NCI-H2196 (cell line): ENCODE measurements around the gene HOXA5.

Experiments
- DNase-seq: peaks from one replicate; lab custom pipeline; 2025; ENCODE audit not compliant: unreplicated experiment; lab: John Stamatoyannopoulos, UW

The HOXA5 gene

DNA sequence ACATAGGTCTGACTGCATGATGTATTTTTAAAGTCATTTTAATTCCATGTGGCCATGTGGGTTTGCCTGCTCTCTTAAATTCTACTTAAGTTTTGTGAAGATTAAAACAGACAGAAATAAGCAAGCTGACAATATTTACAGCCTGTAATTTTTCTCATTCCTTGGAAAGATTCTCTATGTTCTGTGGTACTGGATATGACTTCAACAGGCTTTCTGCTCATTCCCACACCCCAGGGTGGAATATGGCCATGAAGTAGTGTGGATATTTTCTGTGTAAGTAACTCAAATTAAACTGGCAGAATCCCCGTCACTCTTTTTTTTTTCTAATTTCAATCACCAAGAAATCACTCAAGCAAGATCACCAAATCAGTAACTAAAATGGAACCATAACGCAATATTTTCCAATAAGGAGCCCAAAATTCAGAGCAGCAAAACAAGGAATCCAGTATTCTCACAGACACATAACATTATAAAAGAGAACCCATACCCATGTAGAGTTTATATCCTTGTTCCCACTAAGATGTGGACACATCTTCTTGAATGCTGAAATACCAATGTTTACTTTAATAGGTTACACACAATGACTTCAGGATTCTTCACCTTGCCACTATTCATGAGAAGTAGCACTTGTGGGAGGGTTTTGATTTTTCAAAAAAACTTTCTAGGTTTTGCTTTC lies 5.7 kb downstream of the HOXA5 start:
- no peak for DNase-seq

DNA sequence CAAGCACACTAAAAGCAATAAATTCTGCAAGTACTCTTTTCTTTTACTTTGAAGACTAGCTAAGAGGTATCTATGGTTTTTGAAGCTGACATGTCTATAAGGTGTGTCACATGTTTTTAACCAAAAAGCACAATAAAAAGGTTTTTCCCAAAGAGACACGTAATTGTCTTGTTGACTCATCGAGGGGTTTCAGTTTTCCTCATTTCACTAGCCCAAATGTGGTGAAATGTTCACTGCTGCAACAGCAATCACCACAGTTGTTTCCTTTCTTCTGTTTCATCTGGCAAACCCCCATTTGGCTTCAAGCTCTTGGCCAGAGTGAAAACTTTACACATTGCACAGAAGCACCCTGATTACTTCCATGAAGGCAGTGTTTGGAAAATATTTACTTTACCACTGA lies 9.1 kb downstream of the HOXA5 start:
- DNase-seq = no peak

- no peak for DNase-seq
Measured at GRCh38 chr7:27133409-27134231, 9.9 kb downstream of the HOXA5 start.

DNA sequence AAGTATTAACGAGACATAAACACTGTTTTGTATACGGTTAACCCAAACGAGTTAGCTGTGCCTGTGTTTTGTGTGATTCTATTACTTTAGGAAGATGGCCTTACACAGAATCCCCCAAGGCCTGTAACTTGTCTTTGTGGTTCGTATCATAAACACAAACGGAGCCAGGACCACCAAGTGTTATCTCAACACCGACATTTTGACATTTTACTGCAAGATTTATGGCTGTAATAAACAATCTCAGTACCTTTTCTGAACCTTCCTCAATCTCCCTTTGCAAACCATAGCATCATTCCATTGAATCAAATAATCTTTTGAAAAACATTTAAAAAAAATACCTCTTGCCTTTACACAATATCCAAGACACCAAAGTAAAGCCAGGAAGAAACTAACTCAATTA lies 10.5 kb downstream of the HOXA5 start:
- DNase-seq = no peak

DNA sequence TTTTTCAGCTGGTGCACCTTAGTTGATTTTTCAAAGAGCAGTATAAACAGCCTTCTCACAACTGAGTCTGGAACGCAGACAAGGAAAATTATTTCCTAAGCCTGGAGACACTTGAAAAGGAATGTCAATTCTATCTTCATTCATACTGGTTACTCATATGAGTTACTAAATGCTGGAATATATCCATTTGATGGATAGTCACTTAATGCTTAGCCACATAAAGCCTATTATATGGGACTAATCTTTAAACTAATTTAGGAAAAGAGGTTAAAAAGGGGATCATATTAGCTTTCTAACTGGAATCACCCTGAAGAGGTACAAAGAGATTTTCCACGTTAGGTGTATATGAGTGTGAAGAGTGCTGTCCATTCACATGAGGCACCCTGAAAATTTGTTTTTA lies 11.3 kb downstream of the HOXA5 start:
- no peak for DNase-seq

DNA sequence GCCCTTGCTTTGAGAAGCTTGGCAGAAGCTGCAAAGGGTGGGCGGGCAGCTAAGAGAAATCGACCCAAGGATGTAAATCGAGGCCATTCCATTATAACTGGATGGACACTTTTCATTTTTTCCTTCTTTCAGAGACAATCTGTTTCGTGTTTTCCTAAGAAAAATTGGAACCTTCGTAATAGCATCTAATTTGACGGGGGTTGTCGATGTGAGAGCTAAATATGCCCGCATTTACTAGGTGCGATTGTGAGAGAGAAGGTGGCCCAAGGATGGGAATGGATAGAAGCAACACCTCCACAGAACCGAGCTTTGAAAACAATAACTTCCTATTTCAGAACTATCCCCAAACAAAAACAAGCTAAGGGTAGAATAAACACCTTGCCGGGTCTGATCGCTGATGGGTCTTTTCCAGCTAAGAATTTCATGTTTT lies 12.1 kb downstream of the HOXA5 start:
- no peak for DNase-seq

DNA sequence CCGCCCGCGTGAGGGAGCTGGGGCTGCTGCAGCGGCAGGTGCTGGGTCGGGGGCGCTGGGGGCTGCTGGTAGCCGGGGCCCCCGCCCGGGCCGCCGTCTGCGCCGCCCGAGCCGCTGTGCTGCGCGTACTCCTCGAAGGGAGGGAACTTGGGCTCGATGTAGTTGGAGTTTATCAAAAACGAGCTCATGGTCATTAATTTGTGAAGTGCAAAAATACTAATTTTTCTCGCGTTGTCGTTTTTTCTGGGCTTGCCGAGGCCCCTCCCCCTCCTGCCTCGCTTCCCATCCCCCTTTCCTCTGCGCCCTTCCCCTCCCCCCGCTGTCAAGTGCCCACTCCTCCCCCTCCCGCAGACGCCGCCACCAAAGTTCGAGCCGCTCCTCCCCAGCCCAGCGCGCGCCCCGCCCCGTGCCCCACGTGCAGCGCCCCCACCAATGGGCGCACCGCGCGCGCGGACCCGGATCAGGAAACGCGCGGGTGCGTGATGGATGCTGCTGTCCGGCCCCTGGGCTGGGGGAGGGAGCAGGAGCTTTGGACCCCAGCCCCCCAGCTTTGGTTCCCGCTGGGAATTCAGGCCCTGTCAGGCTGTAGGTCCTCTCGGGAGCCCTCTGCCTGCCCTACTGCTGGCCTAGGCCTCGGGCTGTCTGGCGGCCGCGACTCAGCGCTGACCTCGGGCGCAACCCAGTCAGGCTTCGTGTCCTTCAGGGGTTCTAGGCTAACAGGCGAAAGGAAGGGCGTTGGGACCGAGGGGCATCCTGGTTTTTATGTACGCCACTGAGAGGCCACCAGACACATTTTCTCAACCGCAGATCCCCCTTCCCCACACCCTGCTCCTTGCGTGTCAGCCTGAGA lies 12.7 kb downstream of the HOXA5 start, which contains the start of gene HOXA4:
TSS of gene HOXA4 (minus strand) at position 218 of the 850 bp plus-strand sequence. CDS start at position 194, 24 bp downstream.
- peak; percentile 70 for DNase-seq

GRCh38 chr7:27129729-27130539 lies 13.5 kb downstream of the HOXA5 start:
- DNase-seq = no peak

DNA sequence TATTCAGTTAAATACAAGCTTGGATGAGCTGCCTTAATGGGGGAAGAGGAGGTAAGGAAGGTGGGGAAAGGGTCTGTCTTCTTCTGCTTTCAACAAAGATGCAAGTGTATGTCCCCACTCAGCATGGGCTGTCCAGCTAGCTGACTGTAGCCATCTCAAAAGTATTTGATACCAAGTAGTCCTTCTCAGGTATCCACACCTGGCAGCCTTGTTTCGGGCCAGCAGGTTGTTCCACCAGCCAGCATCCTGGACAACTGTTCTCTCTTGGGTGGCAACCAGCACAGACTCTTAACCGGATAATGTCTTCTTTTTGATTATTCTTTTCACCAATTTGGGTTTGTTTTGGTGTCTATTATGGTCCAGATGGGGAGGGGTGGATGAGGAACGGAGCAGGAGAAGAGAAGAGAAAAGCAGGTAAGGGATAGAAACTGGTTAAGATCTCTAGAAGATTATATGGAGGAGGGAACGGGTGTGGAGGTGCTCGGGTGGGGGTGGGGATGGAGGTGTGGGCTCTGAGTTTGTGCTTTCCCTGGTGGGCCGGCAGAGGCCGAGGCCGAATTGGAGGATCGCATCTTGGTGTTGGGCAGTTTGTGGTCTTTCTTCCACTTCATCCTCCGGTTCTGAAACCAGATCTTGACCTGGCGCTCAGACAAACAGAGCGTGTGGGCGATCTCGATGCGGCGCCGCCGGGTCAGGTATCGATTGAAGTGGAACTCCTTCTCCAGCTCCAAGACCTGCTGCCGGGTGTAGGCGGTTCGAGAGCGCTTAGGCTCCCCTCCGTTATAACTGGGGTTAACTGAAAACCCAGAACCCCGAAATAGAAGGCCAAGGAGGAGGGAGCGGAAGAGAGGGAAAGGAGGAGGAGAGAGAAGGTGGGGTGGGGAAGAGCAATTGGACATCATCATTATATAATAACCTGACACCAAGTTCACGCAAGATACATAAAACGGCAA lies 14.4 kb downstream of the HOXA5 start:
- DNase-seq = no peak

- no peak for DNase-seq
Measured at GRCh38 chr7:27128034-27128433, 15.4 kb downstream of the HOXA5 start.

DNA sequence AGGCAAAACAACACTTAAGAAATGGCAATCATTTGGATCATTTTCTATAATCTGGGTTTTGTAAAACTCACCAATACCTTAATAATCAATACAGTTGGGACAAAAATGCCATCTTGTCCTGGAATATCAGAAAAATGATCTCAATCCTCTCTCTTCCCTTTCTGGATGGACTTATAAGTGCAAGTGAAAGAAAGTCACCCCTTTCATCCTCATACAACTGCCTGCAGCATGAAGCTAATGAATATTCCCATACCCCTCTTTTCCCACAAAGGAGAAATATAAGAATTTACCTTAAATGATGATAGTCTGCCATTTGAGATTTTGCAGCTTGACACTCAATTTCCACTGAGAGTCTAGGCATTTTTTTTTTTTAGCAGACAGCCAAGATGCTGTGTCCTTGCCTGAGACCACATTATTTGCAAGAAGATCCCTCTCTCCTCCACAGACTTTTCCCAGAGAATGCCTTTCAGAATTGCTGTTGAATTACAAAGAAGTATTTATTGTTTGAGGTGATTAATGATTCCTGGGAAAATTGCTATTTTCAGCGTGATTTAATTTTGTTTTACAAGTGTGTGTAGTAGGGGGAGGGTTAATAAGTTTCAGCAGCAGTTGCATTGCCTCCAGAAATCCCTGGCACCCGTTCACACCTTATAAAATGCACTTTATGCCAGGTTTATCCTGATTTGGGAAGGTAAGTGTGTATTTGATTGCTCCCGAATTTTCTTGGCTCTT lies 16.7 kb downstream of the HOXA5 start:
- no peak for DNase-seq

DNA sequence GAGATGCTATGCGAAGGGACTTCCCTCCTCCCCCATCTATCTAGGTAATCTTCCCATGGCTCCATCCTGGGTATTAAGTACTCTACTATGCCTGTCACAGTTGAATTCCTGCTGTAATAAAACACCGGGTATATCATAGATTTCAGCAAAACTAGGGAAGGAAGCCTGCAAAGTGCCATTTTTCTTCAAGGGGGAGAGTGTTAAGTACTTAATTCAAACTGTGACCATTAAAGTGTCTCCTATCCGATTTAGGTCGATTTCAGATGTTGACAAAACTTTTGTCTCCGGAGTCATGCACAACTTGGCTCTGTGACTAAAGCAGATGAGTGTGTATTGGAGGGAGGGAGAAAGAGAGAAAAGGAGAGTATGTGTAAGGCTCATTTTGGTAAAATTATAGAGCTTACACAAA lies 17.5 kb downstream of the HOXA5 start:
- DNase-seq = no peak

DNA sequence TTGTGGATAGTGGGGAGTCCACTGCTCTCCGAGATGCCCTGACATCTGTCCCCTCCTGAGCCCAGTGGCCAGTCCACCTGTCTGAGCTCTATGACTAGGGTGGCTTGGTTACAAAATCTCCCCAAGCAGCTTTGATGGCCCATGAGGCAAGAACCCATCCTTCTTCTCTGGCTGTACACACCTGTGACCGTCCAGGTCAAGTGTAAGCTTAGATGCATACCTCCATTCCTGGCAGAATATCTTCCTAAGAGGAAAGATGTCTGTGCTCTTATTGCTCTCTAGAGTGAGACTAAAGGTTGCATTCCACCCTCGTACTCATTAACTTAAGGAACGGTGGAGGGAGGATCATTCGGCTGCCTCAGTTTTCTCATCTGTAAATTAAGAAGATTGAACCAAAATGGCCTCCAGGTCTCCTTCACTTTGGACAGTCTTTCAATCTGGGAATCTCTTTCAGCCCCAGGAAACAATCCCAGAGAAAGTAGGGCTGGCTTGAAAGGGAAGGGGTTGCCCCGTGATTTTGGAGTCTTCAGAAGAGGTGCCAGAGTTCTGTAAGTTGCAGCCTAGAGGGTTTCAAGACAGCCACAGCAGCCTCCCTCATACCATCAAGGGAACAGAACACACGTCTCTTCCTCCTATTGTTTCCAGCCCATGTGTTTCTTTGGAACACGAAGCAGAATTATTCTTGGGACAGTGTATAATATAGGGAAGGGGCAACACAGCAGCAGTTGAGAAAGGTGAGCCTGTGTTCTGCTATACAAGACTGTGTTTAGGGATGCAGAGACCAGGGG lies 18.4 kb downstream of the HOXA5 start:
- no peak for DNase-seq

DNA sequence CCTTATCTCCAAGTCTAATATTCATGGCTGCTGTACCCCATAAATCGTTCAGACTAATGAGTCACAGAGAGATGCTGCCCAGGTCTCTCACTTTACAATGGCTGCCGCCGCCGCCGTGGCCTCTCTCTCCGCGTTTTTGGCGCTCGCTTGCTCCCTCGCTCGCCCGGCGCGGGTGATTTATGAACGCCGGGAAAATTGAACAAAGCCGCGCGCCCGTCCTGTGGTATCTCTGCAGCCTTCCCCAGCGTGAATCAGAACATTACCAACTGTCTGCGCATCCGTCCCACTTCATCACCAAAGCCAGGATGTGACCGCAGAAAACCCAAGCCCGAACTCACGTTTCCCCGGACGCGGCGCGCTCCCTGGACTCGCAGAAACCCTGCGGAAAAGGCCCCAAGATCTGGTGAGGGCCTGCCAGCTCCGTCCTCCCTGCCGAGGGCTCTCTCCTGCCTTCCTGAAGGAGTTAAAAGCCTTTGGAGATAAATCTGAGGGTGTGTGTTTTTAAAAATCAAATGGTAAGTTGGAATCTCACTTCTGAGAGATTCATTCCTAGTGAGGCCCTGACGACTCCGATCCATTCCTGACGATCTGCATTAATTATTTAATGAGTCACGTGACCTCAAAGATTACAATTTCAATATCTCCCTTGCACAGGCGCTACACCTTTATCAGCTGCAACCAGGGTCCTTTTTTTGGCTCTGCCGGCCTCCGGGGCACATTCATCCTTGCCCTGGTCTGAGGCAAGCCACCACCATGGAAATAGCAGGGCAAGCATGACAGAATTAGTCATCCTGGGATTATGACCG lies 19.2 kb downstream of the HOXA5 start:
- no peak for DNase-seq

DNA sequence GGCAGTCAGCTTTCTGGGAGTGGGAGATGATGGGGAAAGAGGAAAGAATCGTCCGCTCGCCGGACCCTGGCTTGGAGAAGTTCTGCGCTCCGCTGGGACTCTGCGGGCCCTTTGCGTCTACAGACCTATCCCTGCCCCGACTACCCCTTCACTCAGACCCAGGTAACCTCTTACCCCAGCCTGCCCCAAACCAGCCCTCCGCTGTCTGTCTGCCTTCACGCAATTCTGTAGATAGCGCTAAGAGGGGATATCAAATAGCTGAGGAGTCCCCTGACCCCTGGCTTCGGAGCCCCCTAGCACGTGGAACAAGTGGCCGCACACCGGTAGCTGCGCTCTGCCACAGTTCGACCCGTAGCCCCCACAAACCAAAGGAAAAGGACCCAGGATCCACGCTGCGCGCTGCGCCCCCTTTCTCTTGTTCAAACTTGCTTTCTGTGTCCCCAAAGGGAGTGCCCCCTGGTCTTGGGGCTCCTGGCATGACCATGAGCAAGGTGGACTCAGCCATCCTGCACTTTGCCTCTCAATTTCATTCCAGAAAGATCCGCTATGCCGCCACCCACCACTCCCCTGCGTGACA lies 19.9 kb downstream of the HOXA5 start:
- DNase-seq = no peak

DNA sequence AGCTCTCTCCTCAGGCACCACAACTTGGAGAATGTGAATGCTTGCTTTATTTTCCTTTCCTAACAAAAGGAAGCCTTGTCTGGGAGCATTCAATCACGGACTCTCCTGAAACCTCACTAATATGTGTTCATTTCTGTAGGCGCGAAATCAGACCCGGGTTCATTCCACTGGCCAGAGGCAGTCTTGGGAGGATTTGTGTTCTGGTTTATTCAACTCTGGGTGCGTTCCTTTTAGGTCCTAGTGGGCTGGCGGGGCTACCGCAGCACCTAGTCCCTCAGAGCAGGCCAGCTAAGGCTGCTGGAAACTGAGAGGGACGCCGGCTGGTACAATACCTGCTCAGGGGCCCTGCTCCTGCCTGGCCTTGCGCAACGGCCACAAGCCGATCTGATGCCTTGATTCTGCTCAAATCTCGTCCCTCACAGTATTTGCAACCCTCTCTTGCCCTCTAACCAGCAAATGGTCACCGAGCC lies 20.4 kb downstream of the HOXA5 start:
- no peak for DNase-seq
